ENCODE results near the gene KRTAP1-3.
"Not testable (repeated sequence)": the region's sequence is repeated elsewhere in the genome, so short reads cannot be mapped to it uniquely, and the experiment has no call there.

The KRTAP1-3 gene

DNA sequence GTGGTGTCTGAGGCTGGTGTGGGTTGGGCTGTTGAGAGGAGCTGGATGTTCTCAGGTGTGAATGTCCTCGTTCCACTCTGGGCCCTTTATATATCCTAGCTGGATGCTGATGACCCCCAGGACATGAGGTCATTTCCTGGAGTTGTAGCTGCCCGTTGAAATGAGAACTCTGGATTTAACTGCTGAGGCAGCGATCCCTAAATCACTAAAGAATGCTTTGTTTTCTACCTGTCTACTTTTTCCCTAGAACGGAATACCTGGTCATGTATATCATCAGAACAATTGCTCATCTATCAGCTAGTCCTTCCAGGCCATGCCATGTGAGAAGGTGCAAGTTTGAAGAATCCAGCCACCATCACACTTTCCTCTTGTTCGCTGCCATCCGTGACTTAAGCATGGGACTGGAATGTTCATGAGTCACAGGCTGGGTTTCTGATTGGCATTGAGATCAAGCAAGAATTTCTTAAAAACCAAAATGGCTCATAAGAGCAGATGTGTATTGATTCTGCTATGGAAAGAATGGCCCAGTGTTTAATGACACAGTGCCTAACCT is 25.5 kb upstream of the KRTAP1-3 start, which contains the start of gene KRTAP2-3:
Gene KRTAP2-3 (minus strand): TSS at position 63 of the 553 bp plus-strand sequence. CDS start 64 bp downstream, outside the sequence.
- TF ChIP-seq GATA1 (IDR thresholded peaks at IDR 0.05; ENCODE audit: low read depth, low read length) (no peak), POLR2A (IDR thresholded peaks at IDR 0.05; ENCODE audit: low read length) (no peak)
- no peak for DNase-seq

DNA sequence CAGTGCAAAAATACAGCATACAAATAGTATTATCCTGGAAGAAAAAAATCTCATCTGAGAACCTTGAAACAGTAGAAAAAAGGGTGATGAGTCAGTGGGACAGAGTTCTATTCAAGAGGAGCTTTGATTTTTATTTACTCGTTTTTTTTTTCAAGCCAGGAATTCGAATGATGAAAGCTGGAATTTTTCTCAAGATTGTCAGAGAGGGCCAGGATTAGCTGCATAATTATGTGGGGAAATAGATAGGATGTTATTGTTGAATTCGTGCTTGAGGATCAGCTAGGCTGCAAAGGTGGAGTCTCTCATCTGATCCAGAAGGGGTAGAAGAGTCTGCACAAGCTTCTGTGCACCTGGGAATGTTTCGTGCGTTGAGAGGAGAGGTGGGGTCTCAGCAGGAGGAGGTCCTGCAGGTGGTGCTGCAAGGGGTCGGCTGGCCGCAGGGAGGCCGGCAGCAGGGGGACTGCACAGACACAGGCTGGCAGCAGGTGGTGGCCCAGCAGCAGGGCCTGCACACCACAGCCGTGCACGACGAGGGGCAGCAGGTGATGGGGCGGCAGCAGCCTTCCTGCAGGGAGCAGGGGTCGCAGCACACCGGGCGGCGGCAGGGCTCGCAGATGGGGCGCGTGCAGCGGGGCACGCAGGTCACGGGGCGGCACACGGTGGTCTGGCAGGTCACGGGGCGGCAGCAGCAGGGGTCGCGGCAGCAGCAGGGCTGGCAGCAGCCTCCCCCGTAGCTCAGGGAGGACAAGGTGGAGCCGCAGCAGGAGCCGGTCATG is 24.8 kb upstream of the KRTAP1-3 start:
- DNase-seq = not testable (repeated sequence)

DNA sequence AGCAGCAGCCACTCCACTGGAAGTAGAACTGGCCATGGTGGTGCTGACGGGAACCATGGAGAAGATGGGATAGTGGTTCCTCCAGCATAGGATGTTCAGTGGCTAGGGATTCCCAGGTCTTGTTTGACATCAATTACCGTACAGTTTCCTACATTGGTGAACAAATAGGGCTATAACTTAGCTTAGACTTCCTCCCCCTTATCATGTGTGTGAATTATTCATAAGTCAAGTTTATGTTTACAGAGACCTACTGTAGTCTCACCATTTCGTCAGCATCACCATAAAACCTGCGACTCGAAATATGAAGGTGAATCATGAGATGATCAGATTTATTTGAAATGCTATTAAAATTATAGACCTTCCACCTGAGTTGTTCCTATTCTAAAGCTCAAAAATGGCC is 24.1 kb upstream of the KRTAP1-3 start:
- DNase-seq = no peak
- no peak for TF ChIP-seq GATA1 (IDR thresholded peaks at IDR 0.05; ENCODE audit: low read depth, low read length)
- TF ChIP-seq POLR2A (IDR thresholded peaks at IDR 0.05; ENCODE audit: low read length) = no peak

GRCh38 chr17:41057547-41057946 is 22.9 kb upstream of the KRTAP1-3 start:
- DNase-seq = no peak
- TF ChIP-seq GATA1 (IDR thresholded peaks at IDR 0.05; ENCODE audit: low read depth, low read length) (no peak), POLR2A (IDR thresholded peaks at IDR 0.05; ENCODE audit: low read length) (no peak)

- not testable (repeated sequence) for DNase-seq
Observed at GRCh38 chr17:41055130-41055529, 20.5 kb upstream of the KRTAP1-3 start, which contains the start of gene KRTAP2-2. KRTAP2-2 (minus strand) TSS chr17:41055230; CDS start chr17:41055211, 19 bp downstream.

DNA sequence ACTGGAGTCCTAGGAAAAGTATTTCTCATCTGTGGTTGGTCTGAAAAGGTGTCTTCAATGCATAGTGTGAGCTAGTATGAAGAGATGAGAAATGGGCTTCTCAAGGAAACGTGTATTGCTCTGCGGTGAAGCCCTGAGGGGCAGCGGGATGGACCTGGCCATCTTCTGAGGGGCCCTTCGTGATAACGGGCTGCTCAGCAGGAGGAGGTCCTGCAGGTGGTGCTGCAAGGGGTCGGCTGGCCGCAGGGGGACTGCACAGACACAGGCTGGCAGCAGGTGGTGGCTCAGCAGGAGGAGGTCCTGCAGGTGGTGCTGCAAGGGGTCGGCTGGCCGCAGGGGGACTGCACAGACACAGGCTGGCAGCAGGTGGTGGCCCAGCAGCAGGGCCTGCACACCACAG is 19.9 kb upstream of the KRTAP1-3 start:
- DNase-seq = not testable (repeated sequence)

- DNase-seq = no peak
- no peak for TF ChIP-seq POLR2A (IDR thresholded peaks at IDR 0.05; ENCODE audit: low read length)
- no peak for TF ChIP-seq GATA1 (IDR thresholded peaks at IDR 0.05; ENCODE audit: low read depth, low read length)
Observed at GRCh38 chr17:41054025-41054424, 19.4 kb upstream of the KRTAP1-3 start.

GRCh38 chr17:41052566-41052965 is 17.9 kb upstream of the KRTAP1-3 start:
- TF ChIP-seq POLR2A (IDR thresholded peaks at IDR 0.05; ENCODE audit: low read length) = no peak
- TF ChIP-seq GATA1 (IDR thresholded peaks at IDR 0.05; ENCODE audit: low read depth, low read length) = no peak
- no peak for DNase-seq

DNA sequence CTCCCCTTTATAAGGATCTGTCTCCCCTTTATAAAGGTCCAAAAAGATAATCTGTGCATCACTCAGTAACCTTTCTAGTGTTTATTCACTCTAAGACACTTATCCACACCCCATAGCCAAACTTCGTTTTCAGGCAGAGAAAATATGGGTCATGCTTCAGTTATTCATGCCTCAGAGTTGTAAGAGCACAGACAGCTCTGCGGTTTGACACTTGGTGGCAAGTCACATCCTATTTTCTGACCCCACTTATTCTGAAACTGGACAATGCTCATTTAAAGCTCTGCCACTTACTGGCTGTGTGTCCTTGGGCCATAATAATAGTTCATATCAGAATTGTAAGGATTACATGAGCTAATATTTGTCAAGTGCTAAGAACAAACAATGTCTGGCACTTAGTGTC is 14.4 kb upstream of the KRTAP1-3 start:
- TF ChIP-seq GATA1 (IDR thresholded peaks at IDR 0.05; ENCODE audit: low read depth, low read length) = no peak
- TF ChIP-seq POLR2A (IDR thresholded peaks at IDR 0.05; ENCODE audit: low read length) = no peak
- no peak for DNase-seq

GRCh38 chr17:41048441-41048840 is 13.8 kb upstream of the KRTAP1-3 start:
- no peak for DNase-seq
- no peak for TF ChIP-seq GATA1 (IDR thresholded peaks at IDR 0.05; ENCODE audit: low read depth, low read length)
- TF ChIP-seq POLR2A (IDR thresholded peaks at IDR 0.05; ENCODE audit: low read length) = no peak

DNA sequence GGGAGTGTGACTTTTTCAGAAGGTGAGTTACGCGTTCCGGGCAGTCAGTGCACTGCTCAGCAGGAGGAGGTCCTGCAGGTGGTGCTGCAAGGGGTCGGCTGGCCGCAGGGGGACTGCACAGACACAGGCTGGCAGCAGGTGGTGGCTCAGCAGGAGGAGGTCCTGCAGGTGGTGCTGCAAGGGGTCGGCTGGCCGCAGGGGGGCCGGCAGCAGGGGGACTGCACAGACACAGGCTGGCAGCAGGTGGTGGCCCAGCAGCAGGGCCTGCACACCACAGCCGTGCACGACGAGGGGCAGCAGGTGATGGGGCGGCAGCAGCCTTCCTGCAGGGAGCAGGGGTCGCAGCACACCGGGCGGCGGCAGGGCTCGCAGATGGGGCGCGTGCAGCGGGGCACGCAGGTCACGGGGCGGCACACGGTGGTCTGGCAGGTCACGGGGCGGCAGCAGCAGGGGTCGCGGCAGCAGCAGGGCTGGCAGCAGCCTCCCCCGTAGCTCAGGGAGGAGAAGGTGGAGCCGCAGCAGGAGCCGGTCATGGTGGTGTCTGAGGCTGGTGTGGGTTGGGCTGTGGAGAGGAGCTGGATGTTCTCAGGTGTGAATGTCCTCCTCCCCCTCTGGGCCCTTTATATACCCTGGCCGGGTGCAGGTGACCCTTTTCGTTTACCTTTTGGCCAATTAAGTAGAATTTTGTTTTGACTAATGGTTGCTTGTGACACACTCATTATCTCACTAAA is 12.2 kb upstream of the KRTAP1-3 start, which contains the start of gene KRTAP2-1:
Gene KRTAP2-1 (minus strand): TSS at position 582 of the 731 bp plus-strand sequence. CDS start 49 bp downstream, at position 533.
- DNase-seq = not testable (repeated sequence)

DNA sequence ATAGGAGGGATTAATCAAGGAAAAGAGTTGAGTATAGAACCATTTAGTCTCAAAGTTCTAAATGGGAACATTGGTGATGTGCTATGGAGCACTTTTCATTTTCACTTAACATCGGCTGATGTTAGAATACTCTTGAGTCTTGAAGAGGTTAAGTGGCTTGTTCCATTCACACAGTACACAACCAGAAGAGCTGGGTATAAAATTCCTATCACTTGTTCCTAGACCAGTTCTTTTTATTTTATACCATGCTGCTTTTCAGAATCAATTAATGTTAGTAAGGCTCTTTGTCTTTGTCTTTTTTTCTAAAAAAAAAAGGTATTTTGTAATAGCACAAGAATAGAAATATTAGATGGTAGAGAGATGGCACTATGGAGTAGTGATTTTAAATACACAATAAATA is 8.3 kb upstream of the KRTAP1-3 start:
- no peak for DNase-seq
- TF ChIP-seq GATA1 (IDR thresholded peaks at IDR 0.05; ENCODE audit: low read depth, low read length) (no peak), POLR2A (IDR thresholded peaks at IDR 0.05; ENCODE audit: low read length) (no peak)

- DNase-seq = not testable (repeated sequence)
Observed at GRCh38 chr17:41040783-41041571, 6.3 kb upstream of the KRTAP1-3 start, which contains the start of gene KRTAP1-1. KRTAP1-1 (minus strand) TSS chr17:41041450; CDS start chr17:41041397, 53 bp downstream.

- no peak for DNase-seq
- TF ChIP-seq GATA1 (IDR thresholded peaks at IDR 0.05; ENCODE audit: low read depth, low read length) (no peak), POLR2A (IDR thresholded peaks at IDR 0.05; ENCODE audit: low read length) (no peak)
Observed at GRCh38 chr17:41037853-41038350, 3.2 kb upstream of the KRTAP1-3 start.

All from erythroblast (primary cell).